DMS 273 (cell line): ENCODE results near the gene CD63.

Experiments
- DNase-seq: peaks from one replicate; lab custom pipeline; 2025; ENCODE audit not compliant: unreplicated experiment; lab: John Stamatoyannopoulos, UW

Gene CD63

GRCh38 chr12:55741931-55742680 lies 13.3 kb upstream of the CD63 start:
- no peak for DNase-seq

GRCh38 chr12:55739025-55739378 lies 10.2 kb upstream of the CD63 start:
- DNase-seq = no peak

- peak; percentile 92 for DNase-seq
These were observed 9.6 kb upstream of the CD63 start for GRCh38 chr12:55738123-55739024.

GRCh38 chr12:55737581-55738122 lies 8.8 kb upstream of the CD63 start:
- peak; percentile 51 for DNase-seq

- peak; percentile 90 for DNase-seq
These were observed 8.2 kb upstream of the CD63 start for GRCh38 chr12:55736780-55737580.

GRCh38 chr12:55736076-55736475 lies 7.3 kb upstream of the CD63 start:
- DNase-seq = no peak

- no peak for DNase-seq
These were observed 5.8 kb upstream of the CD63 start for GRCh38 chr12:55734595-55734994.

- no peak for DNase-seq
These were observed 5.0 kb upstream of the CD63 start for GRCh38 chr12:55733858-55734257.

- no peak for DNase-seq
These were observed 4.3 kb upstream of the CD63 start for GRCh38 chr12:55733021-55733555.

GRCh38 chr12:55732288-55732687 lies 3.5 kb upstream of the CD63 start:
- DNase-seq = no peak

- DNase-seq = peak; percentile 49
These were observed 1.3 kb upstream of the CD63 start for GRCh38 chr12:55729819-55730818.

GRCh38 chr12:55728186-55728938 lies 447 bp downstream of the CD63 start:
- DNase-seq = peak; percentile 53

- peak; percentile 53 for DNase-seq
These were observed 1.1 kb downstream of the CD63 start for GRCh38 chr12:55727643-55728185.

- DNase-seq = no peak
These were observed 1.8 kb downstream of the CD63 start for GRCh38 chr12:55726971-55727370.

GRCh38 chr12:55725556-55725955 lies 3.3 kb downstream of the CD63 start:
- DNase-seq = no peak

- DNase-seq = peak; percentile 63
These were observed 3.9 kb downstream of the CD63 start for GRCh38 chr12:55724940-55725309.

GRCh38 chr12:55724226-55724939 lies 4.4 kb downstream of the CD63 start:
- peak; percentile 80 for DNase-seq
